GM12872 (cell line): Measurements from ENCODE around the gene APOH.

Source experiments
- TF ChIP-seq, protein P1 (sequence below): IDR thresholded peaks from 3 replicates; pipeline ENCODE4 v1.5.1; 2011; ENCODE audit warnings: low read depth, mild to moderate bottlenecking, low read length, moderate library complexity; ENCODE audit not compliant: insufficient read depth

Gene APOH

DNA sequence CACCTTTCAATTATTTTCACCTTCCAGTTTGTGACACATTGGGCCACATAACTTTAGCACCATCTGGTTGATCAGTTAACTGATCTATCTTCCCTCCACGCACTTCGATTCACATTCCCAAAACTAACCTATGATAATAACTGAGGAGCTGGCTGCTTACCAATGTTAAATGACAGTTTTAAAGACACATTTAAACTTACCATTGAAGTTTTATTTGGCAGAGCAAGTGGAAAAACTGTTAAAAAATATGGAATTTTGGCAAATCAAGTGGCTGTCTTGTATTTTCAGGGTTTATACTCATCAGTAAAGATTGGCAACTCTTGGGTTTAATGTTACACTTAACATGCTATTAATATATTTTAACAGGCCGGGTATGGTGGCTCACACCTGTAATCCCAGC, 5.4 kb upstream of the APOH start:
- TF ChIP-seq, protein P1, sequence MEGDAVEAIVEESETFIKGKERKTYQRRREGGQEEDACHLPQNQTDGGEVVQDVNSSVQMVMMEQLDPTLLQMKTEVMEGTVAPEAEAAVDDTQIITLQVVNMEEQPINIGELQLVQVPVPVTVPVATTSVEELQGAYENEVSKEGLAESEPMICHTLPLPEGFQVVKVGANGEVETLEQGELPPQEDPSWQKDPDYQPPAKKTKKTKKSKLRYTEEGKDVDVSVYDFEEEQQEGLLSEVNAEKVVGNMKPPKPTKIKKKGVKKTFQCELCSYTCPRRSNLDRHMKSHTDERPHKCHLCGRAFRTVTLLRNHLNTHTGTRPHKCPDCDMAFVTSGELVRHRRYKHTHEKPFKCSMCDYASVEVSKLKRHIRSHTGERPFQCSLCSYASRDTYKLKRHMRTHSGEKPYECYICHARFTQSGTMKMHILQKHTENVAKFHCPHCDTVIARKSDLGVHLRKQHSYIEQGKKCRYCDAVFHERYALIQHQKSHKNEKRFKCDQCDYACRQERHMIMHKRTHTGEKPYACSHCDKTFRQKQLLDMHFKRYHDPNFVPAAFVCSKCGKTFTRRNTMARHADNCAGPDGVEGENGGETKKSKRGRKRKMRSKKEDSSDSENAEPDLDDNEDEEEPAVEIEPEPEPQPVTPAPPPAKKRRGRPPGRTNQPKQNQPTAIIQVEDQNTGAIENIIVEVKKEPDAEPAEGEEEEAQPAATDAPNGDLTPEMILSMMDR, result no peak

DNA sequence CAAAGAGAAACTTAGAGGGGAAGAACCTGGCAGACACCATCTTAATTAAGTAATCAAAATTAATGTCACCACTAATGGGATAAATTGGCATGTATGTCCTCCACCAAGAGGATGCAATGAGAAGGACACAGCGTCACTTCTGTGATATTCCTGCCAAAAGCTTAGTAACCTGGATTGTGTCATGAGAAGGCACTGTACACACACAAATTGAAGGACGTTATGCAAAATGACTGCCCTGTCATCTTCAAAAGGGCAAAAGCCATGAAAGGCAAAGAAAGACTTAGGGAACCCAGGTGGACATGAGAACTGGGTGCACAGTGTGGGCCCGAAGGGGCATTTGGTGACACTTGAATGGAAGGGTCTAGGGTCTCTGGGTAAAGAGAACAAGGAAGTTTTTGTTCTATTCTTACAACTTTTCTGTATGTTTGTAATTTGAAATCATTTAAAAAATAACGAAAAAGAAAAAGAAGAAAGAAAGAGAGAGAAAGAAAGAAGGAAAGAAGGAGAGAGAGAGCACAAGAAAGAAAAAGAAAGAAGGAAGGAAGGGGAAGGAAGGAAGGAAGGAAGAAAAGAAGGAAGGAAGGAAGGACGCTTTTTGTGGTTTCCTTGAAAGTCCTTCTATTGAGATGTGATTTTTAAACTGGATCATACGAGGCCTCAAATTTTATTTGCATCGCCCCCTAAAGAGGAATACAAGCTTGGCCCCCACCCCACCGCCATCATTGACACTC, 4.0 kb upstream of the APOH start:
- TF ChIP-seq, protein P1, result no peak

DNA sequence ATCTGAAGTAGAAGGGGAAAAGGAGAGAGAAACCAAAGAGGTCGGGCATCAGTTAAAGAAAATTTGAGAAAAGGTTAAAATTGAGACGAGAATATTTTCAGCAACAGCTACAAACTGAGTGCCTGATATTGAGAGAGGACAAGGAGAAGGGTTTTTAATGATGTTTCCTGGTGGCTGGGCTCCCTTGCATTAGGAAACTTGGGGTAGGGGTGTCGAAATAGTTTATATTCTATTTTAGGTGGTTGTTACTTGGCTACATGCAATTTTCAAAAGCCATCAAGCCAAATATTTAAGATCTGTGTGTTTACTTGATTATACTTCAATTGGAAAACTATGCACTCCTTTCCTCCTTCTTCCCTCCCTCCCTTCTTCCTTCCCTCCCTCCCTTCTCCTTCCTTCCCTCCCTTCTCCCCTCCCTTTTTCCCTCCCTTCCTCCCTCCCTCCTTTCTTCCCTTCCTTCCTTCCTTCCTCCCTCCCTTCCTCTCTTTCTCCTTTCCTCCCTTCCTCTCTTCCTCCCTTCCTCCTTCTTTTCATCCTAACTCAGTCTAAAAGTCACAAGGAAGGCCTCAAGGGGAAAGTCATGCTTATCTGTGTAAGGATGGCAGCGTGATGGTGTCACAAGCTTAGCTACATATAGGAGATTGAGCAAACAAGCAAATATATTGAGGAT, 1.8 kb upstream of the APOH start:
- TF ChIP-seq, protein P1, result no peak

DNA sequence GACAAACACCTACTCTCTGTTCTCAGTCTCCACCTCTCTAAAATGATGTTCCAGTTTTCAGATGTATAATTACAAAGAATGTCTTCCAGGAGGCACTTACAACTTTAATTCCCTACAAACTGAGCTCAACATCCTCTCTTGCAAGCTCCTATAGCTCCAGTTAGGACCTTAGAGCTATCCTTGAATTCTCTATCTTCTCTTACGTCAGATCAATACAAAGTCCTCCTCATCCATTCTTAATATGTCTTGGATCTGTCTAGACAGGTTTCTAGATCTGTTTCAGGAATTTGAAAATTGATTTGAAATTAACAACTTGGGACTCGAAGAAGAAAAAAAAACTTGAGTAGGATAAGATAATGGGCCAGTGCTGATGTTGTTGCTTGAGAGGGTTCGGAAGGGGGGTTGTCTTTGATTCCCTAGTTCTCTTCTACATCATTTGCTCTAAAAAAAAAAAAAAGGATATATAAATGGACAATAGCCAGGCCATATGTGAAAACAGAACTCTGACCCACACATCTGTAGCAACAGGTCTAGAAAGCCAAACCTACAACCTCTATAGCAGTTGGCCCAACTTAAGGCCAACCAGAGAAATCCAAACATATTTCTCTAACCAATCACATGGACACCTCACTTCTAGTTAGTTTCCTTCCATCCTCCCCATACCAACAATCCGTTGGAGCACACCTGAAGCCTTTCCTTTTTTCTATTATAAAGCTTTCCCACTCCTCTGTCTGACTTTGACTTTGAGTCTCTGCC, 746 bp upstream of the APOH start:
- TF ChIP-seq, protein P1, result no peak

DNA sequence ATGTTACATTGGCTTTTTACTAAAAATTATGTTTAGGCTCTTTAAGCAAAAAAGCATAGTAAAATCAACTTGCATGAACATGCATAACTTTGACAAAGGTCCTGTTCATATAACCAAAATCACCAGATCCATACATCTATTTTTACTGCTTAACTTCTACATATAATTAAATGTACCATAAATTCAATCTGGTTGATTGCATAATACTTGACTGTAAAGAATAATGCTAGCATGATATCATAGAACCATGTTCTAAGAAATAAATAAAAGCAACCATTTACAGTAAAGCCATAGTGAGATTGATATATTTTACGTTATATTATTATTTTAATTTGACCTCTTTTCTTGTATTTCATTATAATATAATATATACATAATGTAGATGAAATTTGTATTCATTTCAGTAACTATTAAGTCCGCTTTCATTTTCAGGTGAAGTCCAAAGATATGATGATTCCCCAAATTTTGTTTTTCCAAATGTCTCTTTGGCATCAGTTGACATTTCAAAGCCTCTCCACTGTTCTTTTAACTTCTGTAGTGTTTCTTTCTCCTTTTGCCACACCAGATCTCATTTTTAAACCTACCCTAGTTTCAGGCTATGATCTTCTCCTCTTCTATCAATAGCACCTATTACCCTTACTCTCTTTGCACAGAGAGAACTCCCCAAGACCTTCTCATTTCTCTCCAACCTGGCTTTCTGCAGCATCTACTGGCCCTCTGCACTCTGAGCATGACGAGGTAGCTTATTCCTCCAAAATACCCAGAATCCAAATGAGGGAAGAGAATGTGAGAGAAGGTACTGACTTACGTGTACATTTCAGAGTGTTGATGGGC, 1.8 kb downstream of the APOH start:
- TF ChIP-seq, protein P1, result no peak

DNA sequence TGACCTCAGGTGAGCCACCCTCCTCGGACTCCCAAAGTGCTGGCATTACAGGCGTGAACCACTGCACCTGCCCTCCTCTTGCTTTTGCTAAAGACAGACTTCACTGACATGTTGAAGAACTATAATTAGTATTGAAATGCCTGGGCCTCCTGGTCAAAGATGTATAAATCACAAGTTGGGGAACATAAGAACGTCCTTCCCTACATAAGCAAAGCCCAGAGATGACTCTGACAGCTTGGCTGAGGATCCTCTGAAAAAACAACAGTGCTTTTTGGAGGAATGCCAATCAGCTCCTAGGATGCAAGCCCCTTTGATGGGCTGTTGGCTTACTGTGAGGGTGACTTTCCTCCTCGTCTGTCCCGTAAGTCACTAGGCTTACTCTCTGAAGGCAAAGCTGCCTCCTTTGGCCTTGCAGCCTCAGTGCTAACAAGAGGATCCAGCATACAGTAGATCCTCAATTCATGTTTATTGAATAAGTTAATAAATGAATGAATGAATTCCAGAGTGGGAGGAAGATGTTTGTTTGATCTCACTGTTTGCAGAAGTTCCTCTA, 6.3 kb downstream of the APOH start:
- TF ChIP-seq, protein P1, result no peak
